H1 (cell line): ENCODE data around the gene PEX5L. TPM values are rescaled to one million over a fixed set of nuclear protein-coding genes. Genes with fewer than 3 reads are reported as not detected.

Source experiments
- CTCF ChIA-PET: fragments of 300-600 bp; sonication (Branson Sonifier 250); formaldehyde crosslinking; loops from one replicate; lab custom pipeline; 2021; ENCODE audit not compliant: partially characterized antibody; lab: Charles Lee
- POLR2A ChIA-PET: fragments of 300-600 bp; sonication (Branson Sonifier 250); formaldehyde crosslinking; loops from one replicate; lab custom pipeline; 2021; ENCODE audit warnings: inconsistent platforms; ENCODE audit not compliant: partially characterized antibody; lab: Charles Lee
- DNase-seq, 2 experiments: peaks; one replicate each; pipeline versions ENCODE4 v3.0.0 to v3.0.0-alpha.2; 2010 to 2022; ENCODE audit warnings: low spot score in 2 of 2, low read depth in 1 of 2, mixed read lengths in 1 of 2
- FAIRE-seq: peaks from 2 replicates; lab custom pipeline; 2011; peaks lifted over from hg19 to GRCh38; lab: Jason Lieb, UNC
- H2AFZ ChIP-seq: 2 replicates; pipeline ENCODE4 v1.8.1; 2012; ENCODE audit warnings: low read length, inconsistent platforms
- H2AK5ac ChIP-seq: 2 replicates; pipeline ENCODE4 v1.6.1; 2013; ENCODE audit warnings: low read depth, low read length
- H2BK120ac ChIP-seq: replicated peaks from 2 replicates; pipeline ENCODE3; 2013; ENCODE audit warnings: low read depth, low read length, inconsistent platforms
- H2BK12ac ChIP-seq: 2 replicates; pipeline ENCODE4 v1.6.1; 2013; ENCODE audit warnings: low read depth, low read length
- H2BK15ac ChIP-seq: 2 replicates; pipeline ENCODE4 v1.6.1; 2013; ENCODE audit warnings: low read length
- H2BK20ac ChIP-seq: 2 replicates; pipeline ENCODE4 v1.6.1; 2013; ENCODE audit warnings: low read length
- H2BK5ac ChIP-seq: 2 replicates; pipeline ENCODE4 v1.6.1; 2013; ENCODE audit warnings: low read depth, low read length
- H3K14ac ChIP-seq: 2 replicates; pipeline ENCODE4 v1.6.1; 2013; ENCODE audit warnings: inconsistent platforms; ENCODE audit not compliant: insufficient read length
- H3K18ac ChIP-seq: 2 replicates; pipeline ENCODE4 v1.6.1; 2013; ENCODE audit warnings: low read length; ENCODE audit errors: extremely low read depth
- H3K23ac ChIP-seq: 2 replicates; pipeline ENCODE4 v1.6.1; 2013; ENCODE audit warnings: inconsistent platforms; ENCODE audit not compliant: insufficient read length
- H3K23me2 ChIP-seq: 2 replicates; pipeline ENCODE4 v1.6.1; 2013; ENCODE audit warnings: low read depth, low read length
- H3K27ac ChIP-seq: 2 replicates; pipeline ENCODE4 v1.6.1; 2011; ENCODE audit warnings: low read depth, low read length, inconsistent platforms
- H3K27me3 ChIP-seq, 4 experiments: replicated peaks in 1 of 4; 1 replicate in 1 of 4; 2 replicates in 3 of 4; pipeline versions ENCODE4 v1.6.1 to v1.8.1; 2011 to 2013; ENCODE audit warnings: low read length in 3 of 4, mild to moderate bottlenecking in 3 of 4, inconsistent platforms in 2 of 4, mixed read lengths in 2 of 4, moderate library complexity in 1 of 4; ENCODE audit not compliant: control insufficient read depth in 3 of 4, insufficient read depth in 3 of 4; ENCODE audit errors: extremely low read depth in 1 of 4
- H3K36me3 ChIP-seq, 4 experiments: 2 replicates each; pipeline versions ENCODE4 v1.6.1 to v1.8.1; 2011 to 2013; ENCODE audit warnings: mild to moderate bottlenecking in 4 of 4, low read length in 3 of 4, moderate library complexity in 2 of 4, control low read depth in 1 of 4, inconsistent platforms in 1 of 4; ENCODE audit not compliant: insufficient read depth in 4 of 4, control insufficient read depth in 2 of 4
- H3K4ac ChIP-seq: replicated peaks from 2 replicates; pipeline ENCODE3; 2013; ENCODE audit warnings: low read length, low read depth, mixed read lengths, inconsistent platforms; ENCODE audit not compliant: insufficient read length
- H3K4me1 ChIP-seq, 4 experiments: replicated peaks in 1 of 4; 1 replicate in 1 of 4; 2 replicates in 3 of 4; pipeline versions ENCODE4 v1.6.1 to v1.8.1; 2011 to 2013; ENCODE audit warnings: low read length in 3 of 4, inconsistent platforms in 2 of 4, mixed read lengths in 1 of 4; ENCODE audit not compliant: insufficient read depth in 4 of 4, control insufficient read depth in 3 of 4
- H3K4me2 ChIP-seq, 2 experiments: 2 replicates each; pipeline versions ENCODE4 v1.6.1 to v1.8.1; 2011 to 2013; ENCODE audit warnings: low read depth in 2 of 2, low read length in 2 of 2, control low read depth in 1 of 2, inconsistent platforms in 1 of 2, mild to moderate bottlenecking in 1 of 2; ENCODE audit not compliant: insufficient read depth in 1 of 2
- H3K4me3 ChIP-seq, 4 experiments: fragments of 200-600, 300-600 bp in 1 of 4; sonication (generic), shearing (Covaris generic), sonication (Bioruptor Twin) in 1 of 4; 2 replicates each; pipeline versions ENCODE4 v1.5.1 to v1.8.1; 2011 to 2016; ENCODE audit warnings: low read length in 4 of 4, low read depth in 3 of 4, control low read depth in 2 of 4, inconsistent platforms in 2 of 4, mild to moderate bottlenecking in 2 of 4, mixed read lengths in 1 of 4, moderate library complexity in 1 of 4; ENCODE audit not compliant: insufficient read depth in 2 of 4; ENCODE audit errors: extremely low read depth in 1 of 4
- H3K56ac ChIP-seq: replicated peaks from 2 replicates; pipeline ENCODE3; 2013; ENCODE audit warnings: low read depth, mild to moderate bottlenecking, mixed read lengths, low read length, inconsistent platforms; ENCODE audit not compliant: insufficient read length
- H3K79me1 ChIP-seq: 2 replicates; pipeline ENCODE4 v1.6.1; 2013; ENCODE audit warnings: low read depth, low read length, control low read depth
- H3K79me2 ChIP-seq, 2 experiments: 2 replicates each; pipeline versions ENCODE4 v1.6.1 to v1.8.1; 2012 to 2013; ENCODE audit warnings: low read length in 2 of 2, mild to moderate bottlenecking in 2 of 2, inconsistent platforms in 1 of 2; ENCODE audit not compliant: insufficient read depth in 2 of 2, control insufficient read depth in 1 of 2
- H3K9ac ChIP-seq, 4 experiments: replicated peaks in 1 of 4; 1 replicate in 1 of 4; 2 replicates in 3 of 4; pipeline versions ENCODE4 v1.6.1 to v1.8.1; 2011 to 2013; ENCODE audit warnings: low read depth in 3 of 4, low read length in 3 of 4, control low read depth in 2 of 4, mild to moderate bottlenecking in 2 of 4, moderate library complexity in 2 of 4, inconsistent platforms in 1 of 4; ENCODE audit errors: extremely low read depth in 1 of 4
- H3K9me3 ChIP-seq, 2 experiments: 2 replicates each; pipeline versions ENCODE4 v1.6.1 to v1.8.1; 2012 to 2013; ENCODE audit warnings: mild to moderate bottlenecking in 2 of 2, moderate library complexity in 2 of 2, control low read depth in 1 of 2, inconsistent platforms in 1 of 2, low read depth in 1 of 2, low read length in 1 of 2, mixed read lengths in 1 of 2; ENCODE audit not compliant: insufficient read depth in 2 of 2
- H4K20me1 ChIP-seq, 2 experiments: replicated peaks in 1 of 2; 2 replicates each; pipeline versions ENCODE3 to v1.8.1; 2011 to 2013; ENCODE audit warnings: inconsistent platforms in 2 of 2, low read length in 2 of 2, mild to moderate bottlenecking in 1 of 2; ENCODE audit not compliant: insufficient read depth in 2 of 2, control insufficient read depth in 1 of 2
- H4K5ac ChIP-seq: 2 replicates; pipeline ENCODE4 v1.6.1; 2013; ENCODE audit warnings: low read length, low read depth, mixed read lengths, inconsistent platforms; ENCODE audit not compliant: insufficient read length
- H4K8ac ChIP-seq: 2 replicates; pipeline ENCODE4 v1.8.0; 2013; ENCODE audit warnings: mild to moderate bottlenecking, moderate library complexity, low read length, inconsistent platforms; ENCODE audit not compliant: insufficient read depth; ENCODE audit errors: extremely low read depth
- H4K91ac ChIP-seq: replicated peaks from 2 replicates; pipeline ENCODE3; 2013; ENCODE audit warnings: low read length, mixed read lengths, inconsistent platforms; ENCODE audit not compliant: insufficient read length
- BACH1 ChIP-seq: IDR thresholded peaks from 2 replicates; pipeline ENCODE4 v1.6.1; 2012; ENCODE audit warnings: low read length, improper control_type of control experiment
- CEBPB ChIP-seq: IDR thresholded peaks from 2 replicates; pipeline ENCODE4 v1.6.1; 2012; ENCODE audit warnings: low read depth, low read length
- CHD1 ChIP-seq: IDR thresholded peaks from 2 replicates; pipeline ENCODE4 v1.6.1; 2012; ENCODE audit warnings: low read depth, low read length, improper control_type of control experiment
- EZH2 ChIP-seq: fragments of 200-600 bp; sonication (generic); IDR thresholded peaks from 2 replicates; pipeline ENCODE4 v1.7.1; 2012; ENCODE audit warnings: low read depth, mild to moderate bottlenecking, moderate library complexity, low read length, inconsistent platforms; ENCODE audit not compliant: severe bottlenecking
- KDM1A ChIP-seq: fragments of 200-600, 300-600 bp; sonication (generic); IDR thresholded peaks from 2 replicates; pipeline ENCODE4 v1.7.1; 2016; ENCODE audit warnings: mild to moderate bottlenecking, low read length, borderline replicate concordance
- KDM5A ChIP-seq: fragments of 200-600 bp; IDR thresholded peaks from 2 replicates; pipeline ENCODE4 v1.7.1; 2012; ENCODE audit warnings: mild to moderate bottlenecking, low read length, inconsistent platforms, mixed read lengths
- POU5F1 ChIP-seq: IDR thresholded peaks from 2 replicates; pipeline ENCODE4 v1.6.1; 2011; ENCODE audit warnings: low read depth, mild to moderate bottlenecking, low read length, moderate library complexity
- SP1 ChIP-seq: IDR thresholded peaks from 2 replicates; pipeline ENCODE4 v1.6.1; 2011; ENCODE audit warnings: low read depth, low read length
- SP4 ChIP-seq: IDR thresholded peaks from 2 replicates; pipeline ENCODE4 v1.6.1; 2012; ENCODE audit warnings: low read length, inconsistent platforms
- TEAD4 ChIP-seq: IDR thresholded peaks from 2 replicates; pipeline ENCODE4 v1.6.1; 2012; ENCODE audit warnings: low read depth, low read length, inconsistent platforms, mixed read lengths
- YY1 ChIP-seq: IDR thresholded peaks from 2 replicates; pipeline ENCODE4 v1.6.1; 2011; ENCODE audit warnings: low read depth, mild to moderate bottlenecking, low read length
- WGBS, 2 experiments: shearing (Covaris generic) in 1 of 2; methylation state at CpG; one replicate each; pipeline versions ENCODE4 v1.1.6 to v1.1.7; 2013 to 2015; ENCODE audit warnings: low lambda C conversion rate in 2 of 2, mixed read lengths in 2 of 2, inconsistent platforms in 1 of 2, low coverage in 1 of 2, missing lambda C conversion rate in 1 of 2; ENCODE audit not compliant: insufficient replicate concordance in 2 of 2, insufficient coverage in 1 of 2, insufficient read length in 1 of 2; ENCODE audit errors: extremely low coverage in 1 of 2, missing lambda C conversion rate in 1 of 2; 5-methylcytosine and 5-hydroxymethylcytosine counted together
- polyA plus RNA-seq, 7 experiments: library from polyadenylated mRNA; depleted of rRNA in 3 of 7; stranded (reverse) in 5 of 7; unstranded in 2 of 7; fragments of >200 nt in 5 of 7; fragments of 200-250 nt in 2 of 7; gene quantifications; 1 replicate in 5 of 7; 2 replicates in 1 of 7; 4 replicates in 1 of 7; pipeline versions ENCODE4 v1.2.1 to v1.2.3, GENCODE V29; 2011 to 2013; ENCODE audit warnings: missing spikeins in 2 of 7, mixed read lengths in 2 of 7
- total RNA-seq: library from RNA; stranded (reverse); fragmentation: NEBNext Ultra II Directional; extraction: Animal tissue kit (Norgen Biotek cat#: 25700); gene quantifications from 2 replicates; pipeline ENCODE4 v1.2.1, GENCODE V29; 2021

The PEX5L gene
- total and polyA plus RNA-seq, 2 of the 8 experiments (the other 6 are each of a cell fraction or from before 2014, with no cell fraction given), result 0.80 to 4.2 TPM

DNA sequence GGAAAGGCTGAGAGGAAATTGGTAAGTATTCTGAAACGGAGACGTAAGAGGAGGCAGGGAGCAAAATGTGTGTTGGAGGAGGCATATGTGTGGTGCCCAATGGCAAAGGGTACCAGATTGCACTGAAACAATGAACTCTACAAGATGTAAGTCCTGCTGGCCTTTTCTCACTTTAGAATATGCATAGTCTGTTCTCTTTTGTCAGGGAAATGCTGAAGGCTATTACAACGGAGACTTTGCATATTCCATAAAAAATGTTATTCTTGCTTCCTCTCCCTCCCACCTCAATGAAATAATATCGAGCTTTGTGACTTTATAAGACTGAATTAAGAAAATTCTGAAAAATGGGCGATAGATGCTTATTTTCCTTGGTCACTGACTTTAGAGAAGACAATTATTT, 85.9 kb downstream of the PEX5L start:
- TF ChIP-seq TEAD4 (no peak), POU5F1 (no peak), SP1 (no peak), CHD1 (no peak), KDM1A (no peak), CEBPB (no peak), YY1 (no peak), SP4 (no peak), BACH1 (no peak), EZH2 (no peak), KDM5A (no peak)
- TF ChIP-seq, all 59 proteins: peak for 0
- H3K4me3 ChIP-seq, result no peak overlapping the region
- H3K27me3 ChIP-seq, result no peaks in the 10 kb centered on the region
- no peak overlapping the region for H3K14ac ChIP-seq
- FAIRE-seq, result no peak
- DNase-seq, result no peak
- H3K79me1 ChIP-seq, result no peaks in the 10 kb centered on the region
- no peak overlapping the region for H2BK120ac ChIP-seq
- H3K23me2 ChIP-seq, result no peaks in the 10 kb centered on the region
- no peak overlapping the region for H3K18ac ChIP-seq
- no peak overlapping the region for H3K4ac ChIP-seq
- no peak overlapping the region for H2AFZ ChIP-seq
- no peaks in the 10 kb centered on the region for H3K9me3 ChIP-seq
- ChIA-PET CTCF (interaction anchor here (1.9 kb wide), 1 partner anchor 22 kb away, joined by 7 read pairs; no protein-coding TSS in a partner anchor), POLR2A (no interaction called here)
- H3K23ac ChIP-seq, result no peak overlapping the region
- no peak overlapping the region for H2BK15ac ChIP-seq
- H3K27ac ChIP-seq, result no peak overlapping the region
- H2BK5ac ChIP-seq, result no peak overlapping the region
- H3K79me2 ChIP-seq, result no peaks in the 10 kb centered on the region
- peaks cover 4 to 12% (median 9%) of the 10 kb centered on the region in 4 experiments; a peak in 6 of 7 replicates for H3K4me1 ChIP-seq
- H3K56ac ChIP-seq, result no peak overlapping the region
- H3K9ac ChIP-seq, result no peak overlapping the region
- no peaks in the 10 kb centered on the region for H3K36me3 ChIP-seq
- H2BK12ac ChIP-seq, result no peak overlapping the region
- H4K5ac ChIP-seq, result no peak overlapping the region
- no peak overlapping the region for H4K91ac ChIP-seq
- H2AK5ac ChIP-seq, result no peak overlapping the region
- H4K8ac ChIP-seq, result no peak overlapping the region
- H4K20me1 ChIP-seq, result no peaks in the 10 kb centered on the region
- WGBS, 2 experiments, result 85% methylated on average over 5 of the region's 5 CpGs; no CpG with 5 or more reads in 1 of the 2 experiments
- H2BK20ac ChIP-seq, result no peak overlapping the region
- no peak overlapping the region for H3K4me2 ChIP-seq
